Jurkat, Clone E6-1 (cell line): ENCODE data around the gene NAA80.
A peak's percentile ranks its signal among the peaks of the same experiment; 100 is the strongest.

Source experiments
- DNase-seq: peaks from one replicate; pipeline ENCODE4 v3.0.0-alpha.2; 2011; ENCODE audit warnings: low read depth, low spot score
- H3K4me3 ChIP-seq: 2 replicates; pipeline ENCODE4 v1.5.1; 2011; ENCODE audit warnings: mild to moderate bottlenecking, low read length, control low read depth, moderate library complexity

NAA80 gene

GRCh38 chr3:50331364-50331907, 32.2 kb upstream of the NAA80 start:
- H3K4me3 ChIP-seq, result no peak overlapping the region
- no peak for DNase-seq

GRCh38 chr3:50330330-50330729, 31.1 kb upstream of the NAA80 start:
- no peak for DNase-seq
- no peak overlapping the region for H3K4me3 ChIP-seq

GRCh38 chr3:50327943-50328691, 28.9 kb upstream of the NAA80 start, which contains the start of gene TUSC2:
TUSC2 (minus strand) TSS chr3:50328223; CDS start chr3:50328099, 124 bp downstream.
- peak; percentile 91 for DNase-seq
- peak within 1 kb of the TSS; percentile 94 for H3K4me3 ChIP-seq

- H3K4me3 ChIP-seq, result peak overlapping the region; percentile 94
- no peak for DNase-seq
Measured at GRCh38 chr3:50327129-50327528, 27.9 kb upstream of the NAA80 start.

GRCh38 chr3:50326182-50326541, 27.0 kb upstream of the NAA80 start:
- no peak for DNase-seq
- no peak overlapping the region for H3K4me3 ChIP-seq

- no peak overlapping the region for H3K4me3 ChIP-seq
- no peak for DNase-seq
Measured at GRCh38 chr3:50325497-50326181, 26.4 kb upstream of the NAA80 start.

GRCh38 chr3:50325113-50325480, 25.9 kb upstream of the NAA80 start:
- no peak overlapping the region for H3K4me3 ChIP-seq
- DNase-seq, result no peak

GRCh38 chr3:50324351-50325112, 25.3 kb upstream of the NAA80 start:
- DNase-seq, result peak; percentile 57
- no peak overlapping the region for H3K4me3 ChIP-seq

GRCh38 chr3:50323614-50324199, 24.5 kb upstream of the NAA80 start:
- DNase-seq, result no peak
- H3K4me3 ChIP-seq, result no peak overlapping the region

- no peak overlapping the region for H3K4me3 ChIP-seq
- no peak for DNase-seq
Measured at GRCh38 chr3:50323092-50323600, 23.9 kb upstream of the NAA80 start.

GRCh38 chr3:50322386-50323091, 23.3 kb upstream of the NAA80 start, which contains the start of gene HYAL2:
HYAL2 (minus strand) TSS chr3:50322745; CDS start chr3:50320489, 2,256 bp downstream.
- DNase-seq, result no peak
- H3K4me3 ChIP-seq, result peak within 1 kb of the TSS; percentile 98

GRCh38 chr3:50322115-50322385, 22.8 kb upstream of the NAA80 start:
- H3K4me3 ChIP-seq, result peak overlapping the region; percentile 98
- no peak for DNase-seq

GRCh38 chr3:50321336-50322114, 22.3 kb upstream of the NAA80 start:
- peak overlapping the region; percentile 98 for H3K4me3 ChIP-seq
- DNase-seq, result peak; percentile 79

- peak overlapping the region; percentile 98 for H3K4me3 ChIP-seq
- no peak for DNase-seq
Measured at GRCh38 chr3:50320853-50321335, 21.7 kb upstream of the NAA80 start.

GRCh38 chr3:50319894-50320625, 20.9 kb upstream of the NAA80 start:
- H3K4me3 ChIP-seq, result peak overlapping the region; percentile 98
- no peak for DNase-seq

- H3K4me3 ChIP-seq, result no peak overlapping the region
- DNase-seq, result no peak
Measured at GRCh38 chr3:50319181-50319893, 20.1 kb upstream of the NAA80 start.

GRCh38 chr3:50318615-50319014, 19.4 kb upstream of the NAA80 start:
- DNase-seq, result no peak

More at GRCh38 chr3:50318615-50319014, 19.4 kb upstream of the NAA80 start:
- no peak overlapping the region for H3K4me3 ChIP-seq
